Fibroblast of lung (primary cell): Measurements from ENCODE around the gene ICA1. TPM values are rescaled to one million over a fixed set of nuclear protein-coding genes. Genes with fewer than 3 reads are reported as not detected.

Experiments used
- DNase-seq, 2 donors: peaks; one replicate each; pipeline versions ENCODE4 v3.0.0 to v3.0.0-alpha.2; 2010; ENCODE audit warnings: low read depth in 2 of 2
- H2AFZ ChIP-seq: 2 replicates; pipeline ENCODE4 v1.5.1; 2012; ENCODE audit warnings: low read length, control low read depth, inconsistent platforms
- H3K27ac ChIP-seq: 2 replicates; pipeline ENCODE4 v1.5.1; 2011; ENCODE audit warnings: low read length, control low read depth; ENCODE audit not compliant: insufficient read depth
- H3K27me3 ChIP-seq: 2 replicates; pipeline ENCODE4 v1.5.1; 2011; ENCODE audit warnings: mild to moderate bottlenecking, low read length; ENCODE audit not compliant: control insufficient read depth, insufficient read depth
- H3K36me3 ChIP-seq: 2 replicates; pipeline ENCODE4 v1.5.1; 2011; ENCODE audit warnings: low read length; ENCODE audit not compliant: control insufficient read depth, insufficient read depth
- H3K4me1 ChIP-seq: 2 replicates; pipeline ENCODE4 v1.5.1; 2011; ENCODE audit warnings: low read length; ENCODE audit not compliant: control insufficient read depth, insufficient read depth; ENCODE audit errors: extremely low read depth
- H3K4me2 ChIP-seq: 2 replicates; pipeline ENCODE4 v1.5.1; 2011; ENCODE audit warnings: low read length, control low read depth; ENCODE audit not compliant: insufficient read depth; ENCODE audit errors: extremely low read depth
- H3K4me3 ChIP-seq, 4 experiments: fragments of 200-600 bp in 1 of 4; sonication (generic) in 1 of 4; replicated peaks in 1 of 4; 2 replicates each; pipeline ENCODE4 v1.5.1; 2011 to 2016; ENCODE audit warnings: low read length in 4 of 4, low read depth in 3 of 4, mild to moderate bottlenecking in 3 of 4, control low read depth in 2 of 4, inconsistent platforms in 1 of 4, mixed read lengths in 1 of 4; ENCODE audit not compliant: insufficient read depth in 1 of 4; ENCODE audit errors: control extremely low read depth in 1 of 4
- H3K79me2 ChIP-seq: 2 replicates; pipeline ENCODE4 v1.5.1; 2012; ENCODE audit warnings: mild to moderate bottlenecking, low read length, inconsistent platforms; ENCODE audit not compliant: control insufficient read depth, insufficient read depth
- H3K9ac ChIP-seq: 2 replicates; pipeline ENCODE4 v1.5.1; 2011; ENCODE audit warnings: mild to moderate bottlenecking, low read length, control low read depth; ENCODE audit not compliant: insufficient read depth
- H3K9me3 ChIP-seq: 2 replicates; pipeline ENCODE4 v1.5.1; 2012; ENCODE audit warnings: low read depth, low read length; ENCODE audit not compliant: control insufficient read depth, insufficient read depth
- H4K20me1 ChIP-seq: 2 replicates; pipeline ENCODE4 v1.5.1; 2011; ENCODE audit warnings: low read length; ENCODE audit not compliant: control insufficient read depth, insufficient read depth; ENCODE audit errors: extremely low read depth
- CTCF ChIP-seq, 2 donors: IDR thresholded peaks in 1 of 2; conservative IDR thresholded peaks in 1 of 2; 1 replicate in 1 of 2; 2 replicates in 1 of 2; pipeline ENCODE4 v1.5.1; 2011 to 2012; ENCODE audit warnings: low read length in 2 of 2, control low read depth in 1 of 2, inconsistent platforms in 1 of 2, low read depth in 1 of 2, mild to moderate bottlenecking in 1 of 2
- EZH2 ChIP-seq: IDR thresholded peaks from 2 replicates; pipeline ENCODE4 v1.5.1; 2012; ENCODE audit warnings: low read length, control low read depth, mild to moderate bottlenecking; ENCODE audit errors: missing control alignments
- polyA plus RNA-seq, 2 donors: library from polyadenylated mRNA; depleted of rRNA in 1 of 2; stranded (reverse) in 1 of 2; unstranded in 1 of 2; fragments of >200 nt; gene quantifications; 2 replicates each; pipeline ENCODE4 v1.2.1, GENCODE V29; 2011 to 2012; ENCODE audit warnings: missing spikeins in 1 of 2
- total RNA-seq: library from RNA; depleted of rRNA; stranded (reverse); fragments of >200 nt; gene quantifications from 2 replicates; pipeline ENCODE4 v1.2.1, GENCODE V29; 2014

The ICA1 gene
- total and polyA plus RNA-seq, 2 donors (not counting 1 experiment from before 2014, with no cell fraction given): 0.17 TPM; not detected in 1

GRCh38 chr7:8184221-8184620 is 77.7 kb downstream of the ICA1 start:
- Histone ChIP-seq H3K4me3 (no peak overlapping the region), H4K20me1 (no peaks in the 10 kb centered on the region), H3K27ac (no peak overlapping the region), H3K79me2 (no peaks in the 10 kb centered on the region), H3K27me3 (no peaks in the 10 kb centered on the region), H3K4me2 (no peak overlapping the region), H3K36me3 (no peaks in the 10 kb centered on the region), H3K9me3 (no peaks in the 10 kb centered on the region), H3K4me1 (no peaks in the 10 kb centered on the region), H3K9ac (no peak overlapping the region), H2AFZ (no peak overlapping the region)
- TF ChIP-seq CTCF (conservative IDR thresholded peaks at IDR 0.05 in 1 of 2, IDR thresholded peaks at IDR 0.05 in 1 of 2; ENCODE audit: low read depth in 1 of 2, low read length in 2 of 2): no peak
- no peak for DNase-seq

GRCh38 chr7:8179486-8179885 is 82.5 kb downstream of the ICA1 start:
- H3K9me3 ChIP-seq: no peaks in the 10 kb centered on the region
- H3K79me2 ChIP-seq: no peaks in the 10 kb centered on the region
- no peak overlapping the region for H3K4me2 ChIP-seq
- no peak for TF ChIP-seq EZH2
- no peak for TF ChIP-seq CTCF (conservative IDR thresholded peaks at IDR 0.05 in 1 of 2, IDR thresholded peaks at IDR 0.05 in 1 of 2; ENCODE audit: low read depth in 1 of 2, low read length in 2 of 2)
- no peaks in the 10 kb centered on the region for H3K36me3 ChIP-seq
- no peaks in the 10 kb centered on the region for H4K20me1 ChIP-seq
- H3K4me1 ChIP-seq: no peaks in the 10 kb centered on the region
- no peak overlapping the region for H3K4me3 ChIP-seq
- no peaks in the 10 kb centered on the region for H3K27me3 ChIP-seq
- no peak overlapping the region for H3K9ac ChIP-seq
- H2AFZ ChIP-seq: no peak overlapping the region
- H3K27ac ChIP-seq: no peak overlapping the region
- DNase-seq: no peak

GRCh38 chr7:8178353-8178752 is 83.6 kb downstream of the ICA1 start:
- Histone ChIP-seq H3K36me3 (no peaks in the 10 kb centered on the region), H2AFZ (no peak overlapping the region), H3K9me3 (no peaks in the 10 kb centered on the region), H3K9ac (no peak overlapping the region), H3K79me2 (no peaks in the 10 kb centered on the region), H3K27me3 (no peaks in the 10 kb centered on the region), H3K4me3 (no peak overlapping the region), H3K4me1 (no peaks in the 10 kb centered on the region), H3K4me2 (no peak overlapping the region), H3K27ac (no peak overlapping the region), H4K20me1 (no peaks in the 10 kb centered on the region)
- DNase-seq: no peak
- TF ChIP-seq EZH2 (no peak), CTCF (conservative IDR thresholded peaks at IDR 0.05 in 1 of 2, IDR thresholded peaks at IDR 0.05 in 1 of 2; ENCODE audit: low read depth in 1 of 2, low read length in 2 of 2) (no peak)
